Sigmoid colon (tissue), 7 donors: ENCODE results near the gene TRIP6. TPM values are rescaled to one million over a fixed set of nuclear protein-coding genes. Genes with fewer than 3 reads are reported as not detected.
A peak's percentile ranks its signal among the peaks of the same experiment; 100 is the strongest.

ENCODE experiments used
- DNase-seq: peaks from one replicate; pipeline ENCODE4 v3.0.0-alpha.2; 2019
- H3K27ac ChIP-seq, 4 donors: fragments of 200-600 bp; sonication (generic); one replicate each; pipeline ENCODE4 v1.5.1; 2016 to 2019; ENCODE audit warnings: mild to moderate bottlenecking in 1 of 4
- H3K27me3 ChIP-seq, 3 donors: fragments of 200-600 bp; sonication (generic); one replicate each; pipeline ENCODE4 v1.5.1; 2019; ENCODE audit warnings: mild to moderate bottlenecking in 1 of 3
- H3K36me3 ChIP-seq, 4 donors: fragments of 200-600 bp; sonication (generic); one replicate each; pipeline ENCODE4 v1.5.1; 2016 to 2019
- H3K4me1 ChIP-seq, 4 donors: fragments of 200-600 bp; sonication (generic); one replicate each; pipeline ENCODE4 v1.5.1; 2017 to 2019
- H3K4me3 ChIP-seq, 4 donors: fragments of 200-600 bp; sonication (generic); one replicate each; pipeline ENCODE4 v1.5.1; 2017 to 2019; ENCODE audit warnings: mild to moderate bottlenecking in 2 of 4, moderate library complexity in 1 of 4
- H3K9me3 ChIP-seq, 4 donors: fragments of 200-600 bp in 3 of 4; sonication (generic) in 3 of 4; one replicate each; pipeline versions ENCODE4 v1.5.1 to v1.6.1; 2013 to 2019
- EP300 ChIP-seq, 4 donors: sonication (generic); formaldehyde crosslinking; IDR thresholded peaks; one replicate each; pipeline ENCODE4 v1.6.1; 2017; ENCODE audit warnings: antibody characterized with exemption in 4 of 4
- POLR2A ChIP-seq, 2 donors: fragments of 450-650 bp; IDR thresholded peaks; one replicate each; pipeline ENCODE4 v1.6.1; 2016; ENCODE audit warnings: antibody characterized with exemption in 2 of 2, mild to moderate bottlenecking in 2 of 2, moderate library complexity in 2 of 2
- POLR2AphosphoS5 ChIP-seq, 4 donors: sonication (generic); formaldehyde crosslinking; IDR thresholded peaks; one replicate each; pipeline ENCODE4 v1.6.1; 2017; ENCODE audit warnings: antibody characterized with exemption in 4 of 4
- WGBS, 2 donors: extraction: QIAGEN DNeasy Blood & Tissue Kit; methylation state at CpG; one replicate each; pipeline ENCODE4 v1.1.7; 2013; 5-methylcytosine and 5-hydroxymethylcytosine counted together
- intact Hi-C: fragments of 100-400 bp; cut with DNase I; formaldehyde crosslinking; loops from one replicate; pipeline ENCODE4 v1.15.1; 2023
- polyA plus RNA-seq, 3 donors: library from polyadenylated mRNA; stranded (reverse); fragments of 200-250 nt; gene quantifications; one replicate each; pipeline ENCODE4 v1.2.3, GENCODE V29; 2013
- total RNA-seq, 4 donors: library from RNA; depleted of rRNA; stranded (reverse); fragments of >200 nt; gene quantifications; one replicate each; pipeline ENCODE4 v1.1.0, GENCODE V29; 2016
- TF ChIP-seq, protein P1 (sequence below), 4 experiments: fragments of 450-650 bp in 3 of 4; fragments of 200-600 bp in 1 of 4; IDR thresholded peaks; one replicate each; pipeline ENCODE4 v1.5.1; 2016 to 2019; ENCODE audit warnings: antibody characterized with exemption in 4 of 4, mild to moderate bottlenecking in 3 of 4, moderate library complexity in 2 of 4
- donor health status: healthy with polysubstance abuse.
- donor health status: Bipolar disorder and iron deficiency.
- donor health status: healthy.

Gene TRIP6
- total and polyA plus RNA-seq, 7 donors: 12.0 to 79.7 (median 45.9) TPM

DNA sequence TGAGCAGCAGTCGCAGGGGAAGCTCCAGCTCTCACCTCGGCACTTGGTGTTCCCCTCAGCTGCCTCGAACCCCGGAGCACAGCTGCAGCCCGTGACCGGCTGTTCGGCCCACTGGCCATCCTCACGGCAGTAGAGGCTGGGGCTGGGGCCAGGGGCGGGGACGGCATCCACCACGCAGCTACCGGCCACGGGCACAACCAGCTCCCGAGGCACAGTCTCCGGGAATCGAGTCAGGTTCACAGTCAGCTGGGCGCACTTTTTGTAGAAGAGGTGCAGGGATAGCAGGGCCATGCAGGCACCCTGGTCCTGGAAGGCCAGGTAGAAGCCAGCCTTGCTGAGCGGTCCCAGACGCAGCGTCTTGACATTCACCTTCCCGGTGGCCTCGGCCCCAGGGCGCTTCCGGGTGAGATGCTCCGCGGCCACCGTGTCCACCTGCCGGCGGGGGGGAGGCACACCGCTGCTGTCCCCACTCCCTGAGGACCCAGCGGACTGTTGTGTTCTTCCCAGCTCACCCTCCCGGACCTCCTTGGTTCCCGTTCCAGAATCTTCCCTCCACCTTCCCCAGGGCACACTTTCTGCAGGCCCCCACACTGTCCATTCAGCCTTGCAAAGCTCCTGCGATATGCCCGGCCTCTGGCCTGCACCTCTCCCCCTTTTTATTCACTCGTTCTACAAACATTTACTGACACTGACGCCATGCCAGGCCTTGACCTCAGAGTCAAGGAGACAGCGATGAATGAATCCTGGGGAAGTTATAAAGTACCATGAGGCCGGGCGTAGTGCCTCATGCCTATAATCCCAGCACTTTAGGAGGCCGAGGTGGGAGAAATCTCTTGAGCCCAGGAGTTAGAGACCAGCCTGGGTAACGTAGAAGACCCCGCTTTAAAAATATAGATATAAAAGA is 44.7 kb upstream of the TRIP6 start:
- no peak overlapping the region for H3K27ac ChIP-seq
- no peak for DNase-seq
- intact Hi-C loops: no loop called here
- H3K4me1 ChIP-seq: peaks cover 0 to 30% (median 25%) of the 10 kb centered on the region in 4 donors
- H3K27me3 ChIP-seq: no peaks in the 10 kb centered on the region
- H3K9me3 ChIP-seq: no peaks in the 10 kb centered on the region
- no peak for TF ChIP-seq EP300 (IDR thresholded peaks at IDR 0.05)
- no peak for TF ChIP-seq POLR2A (IDR thresholded peaks at IDR 0.05)
- no peak for TF ChIP-seq POLR2AphosphoS5 (IDR thresholded peaks at IDR 0.05)
- TF ChIP-seq, protein P1, sequence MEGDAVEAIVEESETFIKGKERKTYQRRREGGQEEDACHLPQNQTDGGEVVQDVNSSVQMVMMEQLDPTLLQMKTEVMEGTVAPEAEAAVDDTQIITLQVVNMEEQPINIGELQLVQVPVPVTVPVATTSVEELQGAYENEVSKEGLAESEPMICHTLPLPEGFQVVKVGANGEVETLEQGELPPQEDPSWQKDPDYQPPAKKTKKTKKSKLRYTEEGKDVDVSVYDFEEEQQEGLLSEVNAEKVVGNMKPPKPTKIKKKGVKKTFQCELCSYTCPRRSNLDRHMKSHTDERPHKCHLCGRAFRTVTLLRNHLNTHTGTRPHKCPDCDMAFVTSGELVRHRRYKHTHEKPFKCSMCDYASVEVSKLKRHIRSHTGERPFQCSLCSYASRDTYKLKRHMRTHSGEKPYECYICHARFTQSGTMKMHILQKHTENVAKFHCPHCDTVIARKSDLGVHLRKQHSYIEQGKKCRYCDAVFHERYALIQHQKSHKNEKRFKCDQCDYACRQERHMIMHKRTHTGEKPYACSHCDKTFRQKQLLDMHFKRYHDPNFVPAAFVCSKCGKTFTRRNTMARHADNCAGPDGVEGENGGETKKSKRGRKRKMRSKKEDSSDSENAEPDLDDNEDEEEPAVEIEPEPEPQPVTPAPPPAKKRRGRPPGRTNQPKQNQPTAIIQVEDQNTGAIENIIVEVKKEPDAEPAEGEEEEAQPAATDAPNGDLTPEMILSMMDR (IDR thresholded peaks at IDR 0.05): no peak
- 93% methylated on average over 43 of the region's 43 CpGs for WGBS, 2 donors
- peaks cover 34 to 60% (median 51%) of the 10 kb centered on the region in 4 donors for H3K36me3 ChIP-seq
- H3K4me3 ChIP-seq: no peak overlapping the region

DNA sequence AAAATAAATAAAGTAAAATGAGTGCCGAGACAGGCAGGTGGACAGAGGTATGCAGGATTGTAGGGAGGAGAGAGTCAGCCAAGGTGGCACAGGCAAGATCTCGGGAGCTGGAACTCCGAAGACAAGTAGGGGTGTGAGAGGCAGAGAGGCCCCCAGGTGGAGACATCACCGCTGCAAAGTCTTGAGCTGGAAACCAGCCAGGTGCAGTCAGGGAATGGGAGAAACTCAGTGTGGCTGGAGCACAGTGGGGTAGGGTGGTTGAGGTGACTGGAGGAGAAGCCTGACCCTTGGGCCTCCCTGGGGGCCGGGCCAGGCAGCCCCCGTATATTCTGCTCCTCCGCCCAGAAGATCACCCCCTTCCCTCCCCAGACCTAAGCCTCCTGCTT is 44.1 kb upstream of the TRIP6 start:
- DNase-seq: no peak
- intact Hi-C loops: no loop called here
- WGBS, 2 donors: 84 to 89% methylated on average over 7 of the region's 7 CpGs
- H3K27me3 ChIP-seq: no peaks in the 10 kb centered on the region
- peaks cover 34 to 58% (median 50%) of the 10 kb centered on the region in 4 donors for H3K36me3 ChIP-seq
- no peak overlapping the region for H3K4me3 ChIP-seq
- TF ChIP-seq, protein P1 (IDR thresholded peaks at IDR 0.05): no peak
- TF ChIP-seq EP300 (IDR thresholded peaks at IDR 0.05): no peak
- no peak for TF ChIP-seq POLR2AphosphoS5 (IDR thresholded peaks at IDR 0.05)
- TF ChIP-seq POLR2A (IDR thresholded peaks at IDR 0.05): no peak
- peaks cover 0 to 31% (median 29%) of the 10 kb centered on the region in 4 donors for H3K4me1 ChIP-seq
- H3K9me3 ChIP-seq: no peaks in the 10 kb centered on the region
- no peak overlapping the region for H3K27ac ChIP-seq

DNA sequence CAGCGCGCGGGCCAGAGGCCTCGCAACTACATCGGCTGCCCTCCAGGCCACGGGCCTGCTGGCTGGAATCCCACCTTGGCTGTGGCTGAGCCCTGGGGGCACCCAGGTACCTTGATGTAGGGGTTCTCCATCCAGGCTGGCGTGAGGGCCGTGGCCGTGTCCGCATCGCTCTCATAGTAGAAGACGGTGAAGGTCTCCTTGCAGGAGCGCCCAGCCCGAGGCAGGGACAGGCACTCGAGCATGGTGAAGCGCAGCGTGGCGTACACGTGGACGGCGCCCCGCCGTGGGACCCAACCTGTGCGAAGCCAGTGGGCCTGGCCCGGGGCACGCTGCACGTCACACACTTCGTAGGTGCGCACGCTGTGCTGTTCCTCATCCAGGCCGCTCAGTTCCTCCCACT is 43.7 kb upstream of the TRIP6 start:
- peaks cover 0 to 33% (median 32%) of the 10 kb centered on the region in 4 donors for H3K4me1 ChIP-seq
- no peak for TF ChIP-seq POLR2AphosphoS5 (IDR thresholded peaks at IDR 0.05)
- no peak for TF ChIP-seq EP300 (IDR thresholded peaks at IDR 0.05)
- TF ChIP-seq POLR2A (IDR thresholded peaks at IDR 0.05): no peak
- TF ChIP-seq, protein P1 (IDR thresholded peaks at IDR 0.05): no peak
- intact Hi-C loops: no loop called here
- WGBS, 2 donors: 94 to 96% methylated on average over 31 of the region's 31 CpGs
- no peak overlapping the region for H3K27ac ChIP-seq
- H3K27me3 ChIP-seq: no peaks in the 10 kb centered on the region
- H3K4me3 ChIP-seq: no peak overlapping the region
- H3K9me3 ChIP-seq: no peaks in the 10 kb centered on the region
- no peak for DNase-seq
- H3K36me3 ChIP-seq: peaks cover 34 to 54% (median 45%) of the 10 kb centered on the region in 4 donors

DNA sequence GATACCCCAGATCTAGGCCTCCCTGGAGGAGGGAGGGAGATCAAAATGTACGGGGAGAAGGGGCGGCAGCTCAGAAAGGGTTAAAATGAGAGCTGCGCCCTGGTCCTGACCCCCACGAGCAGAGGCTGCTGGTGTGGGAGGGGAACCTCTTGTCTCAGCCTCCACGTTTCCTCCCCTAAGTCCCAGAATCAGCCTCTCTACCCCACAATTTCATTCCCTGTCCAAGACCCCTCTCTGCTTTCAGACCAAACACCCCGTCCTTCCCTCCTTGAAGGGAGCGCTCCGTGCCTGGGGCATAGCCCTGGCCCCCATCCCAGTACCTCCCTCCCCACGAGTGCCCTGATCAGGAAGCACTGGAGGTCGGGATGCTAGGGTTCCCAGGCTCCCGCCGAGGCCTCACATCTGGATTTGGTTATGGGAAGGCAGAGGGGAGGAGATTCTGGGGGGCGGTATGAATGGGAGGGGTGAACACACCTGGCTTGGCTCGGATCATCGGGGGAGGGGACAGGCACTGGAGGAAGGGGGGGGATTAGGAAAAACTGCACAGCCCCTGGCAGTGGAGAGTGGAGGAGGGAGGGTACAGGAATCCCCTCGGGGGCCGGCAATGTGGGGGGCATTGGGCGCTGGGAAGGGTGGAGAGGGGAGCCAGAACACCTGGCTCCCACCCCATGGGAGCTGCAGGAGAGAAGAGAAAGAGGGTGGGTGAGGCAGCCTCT is 42.5 kb upstream of the TRIP6 start:
- H3K27me3 ChIP-seq: no peaks in the 10 kb centered on the region
- no peak for TF ChIP-seq POLR2AphosphoS5 (IDR thresholded peaks at IDR 0.05)
- TF ChIP-seq, protein P1 (IDR thresholded peaks at IDR 0.05): no peak
- TF ChIP-seq POLR2A (IDR thresholded peaks at IDR 0.05): no peak
- no peak for TF ChIP-seq EP300 (IDR thresholded peaks at IDR 0.05)
- peak overlapping the region; percentile 74 to 84 (median 80) for H3K4me3 ChIP-seq
- no peak for DNase-seq
- WGBS, 2 donors: 32 to 52% methylated on average over 18 of the region's 18 CpGs
- peaks cover 0 to 34% (median 33%) of the 10 kb centered on the region in 4 donors for H3K4me1 ChIP-seq
- peaks cover 30 to 44% (median 39%) of the 10 kb centered on the region in 4 donors for H3K36me3 ChIP-seq
- intact Hi-C loops: no loop called here
- H3K9me3 ChIP-seq: no peaks in the 10 kb centered on the region
- peak overlapping the region; percentile 85 to 92 (median 88) for H3K27ac ChIP-seq
